22Rv1 (cell line): ENCODE results near the gene PROCA1.
A peak's percentile ranks its signal among the peaks of the same experiment; 100 is the strongest.

Experiments used
- H3K27ac ChIP-seq: fragments of 450-650 bp; 2 replicates; pipeline ENCODE4 v1.5.1; 2017
- ZFX ChIP-seq: fragments of 450-650 bp; IDR thresholded peaks from 2 replicates; pipeline ENCODE4 v1.6.1; 2017; ENCODE audit warnings: antibody characterized with exemption, borderline replicate concordance
- TF ChIP-seq, protein P1 (sequence below): fragments of 450-650 bp; IDR thresholded peaks from 2 replicates; pipeline ENCODE4 v1.5.1; 2017; ENCODE audit warnings: mild to moderate bottlenecking

Gene PROCA1

DNA sequence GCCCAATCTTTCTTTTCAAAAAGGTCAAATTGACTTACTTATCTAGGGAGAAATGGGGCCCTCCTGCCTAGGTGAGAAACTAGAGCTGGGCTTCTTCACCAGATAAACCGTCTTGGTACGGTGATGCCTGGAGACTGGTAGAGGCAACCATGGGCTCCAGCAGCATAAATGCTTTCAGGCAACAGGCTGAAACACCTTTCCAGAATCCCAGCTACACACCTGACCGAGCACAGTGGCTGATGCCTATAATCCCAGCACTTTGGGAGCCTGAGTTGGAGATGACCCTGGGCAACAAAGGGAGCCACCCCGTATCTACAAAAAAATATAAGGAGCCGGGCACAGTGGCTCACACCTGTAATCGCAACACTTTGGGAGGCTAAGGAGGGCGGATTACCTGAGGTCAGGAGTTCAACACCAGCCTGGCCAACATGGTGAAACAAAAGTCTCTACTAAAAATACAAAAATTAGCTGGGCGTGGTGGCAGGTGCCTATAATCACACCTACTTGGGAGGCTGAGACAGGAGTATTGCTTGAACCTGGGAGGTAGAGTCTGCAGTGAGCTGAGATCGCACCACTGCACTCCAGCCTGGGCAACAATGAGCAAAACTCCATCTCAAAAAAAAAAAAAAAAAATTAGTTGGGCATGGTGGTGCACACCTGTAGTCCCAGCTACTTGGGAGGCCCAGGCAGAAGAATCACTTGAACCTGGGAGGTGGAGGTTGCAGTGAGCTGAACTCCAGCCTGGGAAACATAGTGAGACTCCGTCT lies 40.1 kb upstream of the PROCA1 start:
- no peak for TF ChIP-seq ZFX
- TF ChIP-seq, protein P1, sequence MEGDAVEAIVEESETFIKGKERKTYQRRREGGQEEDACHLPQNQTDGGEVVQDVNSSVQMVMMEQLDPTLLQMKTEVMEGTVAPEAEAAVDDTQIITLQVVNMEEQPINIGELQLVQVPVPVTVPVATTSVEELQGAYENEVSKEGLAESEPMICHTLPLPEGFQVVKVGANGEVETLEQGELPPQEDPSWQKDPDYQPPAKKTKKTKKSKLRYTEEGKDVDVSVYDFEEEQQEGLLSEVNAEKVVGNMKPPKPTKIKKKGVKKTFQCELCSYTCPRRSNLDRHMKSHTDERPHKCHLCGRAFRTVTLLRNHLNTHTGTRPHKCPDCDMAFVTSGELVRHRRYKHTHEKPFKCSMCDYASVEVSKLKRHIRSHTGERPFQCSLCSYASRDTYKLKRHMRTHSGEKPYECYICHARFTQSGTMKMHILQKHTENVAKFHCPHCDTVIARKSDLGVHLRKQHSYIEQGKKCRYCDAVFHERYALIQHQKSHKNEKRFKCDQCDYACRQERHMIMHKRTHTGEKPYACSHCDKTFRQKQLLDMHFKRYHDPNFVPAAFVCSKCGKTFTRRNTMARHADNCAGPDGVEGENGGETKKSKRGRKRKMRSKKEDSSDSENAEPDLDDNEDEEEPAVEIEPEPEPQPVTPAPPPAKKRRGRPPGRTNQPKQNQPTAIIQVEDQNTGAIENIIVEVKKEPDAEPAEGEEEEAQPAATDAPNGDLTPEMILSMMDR, result no peak
- H3K27ac ChIP-seq, result peak overlapping the region; percentile 96

DNA sequence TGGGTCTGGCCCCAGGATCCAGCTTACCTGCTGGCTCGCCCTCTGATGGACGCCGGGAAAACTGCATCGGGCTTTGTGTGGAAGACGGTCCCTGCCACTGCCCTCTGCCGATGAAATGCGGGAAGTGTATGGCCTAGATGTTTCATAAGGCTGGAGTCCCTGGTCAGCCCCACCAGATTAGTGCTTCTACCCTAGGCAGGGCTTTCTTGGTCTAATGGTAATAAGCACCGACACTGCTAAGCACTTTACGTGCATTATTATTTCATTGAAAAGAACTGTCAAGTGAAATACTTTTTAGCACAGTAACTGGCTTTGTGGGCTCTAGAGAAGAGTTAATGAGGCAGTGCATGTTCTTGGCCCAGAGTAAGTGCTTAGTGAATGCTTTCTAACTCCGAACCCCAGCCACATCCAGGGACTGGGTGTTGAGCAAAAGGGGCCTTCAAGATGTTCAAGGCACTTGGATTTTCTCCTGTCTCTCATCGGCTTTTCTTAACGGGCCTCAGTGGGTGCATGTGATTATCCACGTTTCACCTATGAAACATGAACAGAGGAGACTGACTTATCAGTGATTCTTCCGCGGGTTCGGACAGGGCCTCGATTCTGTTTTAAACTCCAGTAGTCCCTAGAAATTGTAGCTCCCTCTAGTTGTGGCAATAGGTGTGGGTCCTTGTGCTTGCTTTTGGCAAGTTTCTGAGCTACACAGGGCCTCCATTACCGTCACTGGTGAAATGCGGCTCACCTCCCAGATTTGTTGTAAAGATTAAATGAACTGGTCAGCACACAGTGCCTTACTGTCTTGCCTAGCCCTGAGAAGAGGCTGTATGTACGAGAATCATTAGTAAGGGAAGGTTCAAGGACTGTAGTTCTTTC lies 38.7 kb upstream of the PROCA1 start:
- peak overlapping the region; percentile 96 for H3K27ac ChIP-seq
- TF ChIP-seq ZFX, result no peak
- TF ChIP-seq, protein P1, result peak; percentile 99

DNA sequence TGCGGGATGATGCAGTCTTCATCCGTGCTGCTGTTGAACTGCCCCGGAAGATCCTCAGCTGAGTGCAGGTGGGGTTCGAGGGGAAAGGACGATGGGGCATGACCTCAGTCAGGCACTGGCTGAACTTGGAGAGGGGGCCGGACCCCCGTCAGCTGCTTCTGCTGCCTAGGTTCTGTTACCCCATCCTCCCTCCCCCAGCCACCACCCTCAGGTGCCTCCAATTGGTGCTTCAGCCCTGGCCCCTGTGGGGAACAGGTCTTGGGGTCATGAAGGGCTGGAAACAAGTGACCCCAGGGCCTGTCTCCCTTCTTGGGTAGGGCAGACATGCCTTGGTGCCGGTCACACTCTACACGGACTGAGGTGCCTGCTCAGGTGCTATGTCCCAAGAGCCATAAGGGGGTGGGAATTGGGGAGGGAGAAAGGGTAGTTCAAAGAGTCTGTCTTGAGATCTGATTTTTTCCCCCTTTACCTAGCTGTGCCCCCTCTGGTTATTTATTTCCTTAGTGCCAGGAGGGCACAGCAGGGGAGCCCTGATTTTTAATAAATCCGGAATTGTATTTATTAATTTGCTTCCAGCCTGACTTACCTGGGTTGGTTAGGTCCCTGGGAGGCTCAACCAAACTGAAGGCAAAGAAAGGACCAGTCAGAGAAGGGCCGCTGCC lies 38.0 kb upstream of the PROCA1 start:
- peak overlapping the region; percentile 96 for H3K27ac ChIP-seq
- TF ChIP-seq, protein P1, result no peak
- TF ChIP-seq ZFX, result no peak

GRCh38 chr17:28748852-28749515 lies 37.3 kb upstream of the PROCA1 start:
- TF ChIP-seq, protein P1, result no peak
- no peak for TF ChIP-seq ZFX
- peak overlapping the region; percentile 96 for H3K27ac ChIP-seq

DNA sequence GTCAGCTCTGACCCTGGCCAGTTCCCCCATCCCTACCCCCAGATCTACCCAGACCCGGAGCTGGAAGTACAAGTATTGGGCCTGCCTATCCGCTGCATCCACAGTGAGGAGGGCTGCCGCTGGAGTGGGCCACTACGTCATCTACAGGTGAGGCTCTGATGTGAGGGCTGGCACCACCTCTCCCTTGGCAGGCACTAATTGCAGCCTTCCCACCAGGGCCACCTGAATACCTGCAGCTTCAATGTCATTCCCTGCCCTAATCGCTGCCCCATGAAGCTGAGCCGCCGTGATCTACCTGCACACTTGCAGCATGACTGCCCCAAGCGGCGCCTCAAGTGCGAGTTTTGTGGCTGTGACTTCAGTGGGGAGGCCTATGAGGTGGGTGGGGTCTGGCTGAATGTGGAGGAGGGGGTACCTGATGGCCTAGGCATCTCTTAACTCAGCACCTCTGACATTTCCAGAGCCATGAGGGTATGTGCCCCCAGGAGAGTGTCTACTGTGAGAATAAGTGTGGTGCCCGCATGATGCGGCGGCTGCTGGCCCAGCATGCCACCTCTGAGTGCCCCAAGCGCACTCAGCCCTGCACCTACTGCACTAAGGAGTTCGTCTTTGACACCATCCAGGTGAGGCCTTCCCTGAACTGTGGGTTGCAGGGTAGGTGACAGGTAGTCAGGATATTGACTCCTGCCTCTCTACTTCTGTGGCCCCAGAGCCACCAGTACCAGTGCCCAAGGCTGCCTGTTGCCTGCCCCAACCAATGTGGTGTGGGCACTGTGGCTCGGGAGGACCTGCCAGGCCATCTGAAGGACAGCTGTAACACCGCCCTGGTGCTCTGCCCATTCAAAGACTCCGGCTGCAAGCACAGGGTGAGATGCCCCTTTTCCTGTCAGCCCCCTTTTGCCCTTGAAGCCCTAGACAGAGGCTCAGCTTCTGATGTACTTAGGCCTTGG lies 36.4 kb upstream of the PROCA1 start:
- H3K27ac ChIP-seq, result peak overlapping the region; percentile 96
- TF ChIP-seq ZFX, result no peak
- TF ChIP-seq, protein P1, result no peak
